Osteocyte (in vitro differentiated cells): ENCODE data around the gene GTPBP10. TPM values are rescaled to one million over a fixed set of nuclear protein-coding genes. Genes with fewer than 3 reads are reported as not detected.

Experiments used
- DNase-seq: peaks from one replicate; pipeline ENCODE4 v3.0.0; 2021; ENCODE audit warnings: mixed read lengths; ENCODE audit not compliant: unreplicated experiment; ENCODE audit errors: extremely low spot score
- H3K27ac Mint-ChIP-seq: one replicate; pipeline ENCODE4 v1.8.0; 2021; ENCODE audit warnings: mild to moderate bottlenecking, mixed read lengths; ENCODE audit not compliant: unreplicated experiment
- H3K27me3 Mint-ChIP-seq: one replicate; pipeline ENCODE4 v1.8.0; 2021; ENCODE audit warnings: mixed read lengths; ENCODE audit not compliant: unreplicated experiment
- H3K36me3 Mint-ChIP-seq: one replicate; pipeline ENCODE4 v1.8.0; 2021; ENCODE audit warnings: mixed read lengths; ENCODE audit not compliant: unreplicated experiment
- H3K4me1 Mint-ChIP-seq: one replicate; pipeline ENCODE4 v1.8.0; 2021; ENCODE audit warnings: mixed read lengths; ENCODE audit not compliant: unreplicated experiment
- H3K4me3 Mint-ChIP-seq: one replicate; pipeline ENCODE4 v1.8.0; 2021; ENCODE audit warnings: mild to moderate bottlenecking, moderate library complexity, mixed read lengths; ENCODE audit not compliant: unreplicated experiment
- H3K9me3 Mint-ChIP-seq: one replicate; pipeline ENCODE4 v1.8.0; 2021; ENCODE audit warnings: mixed read lengths; ENCODE audit not compliant: unreplicated experiment
- CTCF ChIP-seq: fragments of 200-600 bp; sonication (generic); IDR thresholded peaks from 2 replicates; pipeline ENCODE4 v1.5.0; 2021; ENCODE audit warnings: antibody characterized with exemption, mild to moderate bottlenecking, moderate library complexity
- total RNA-seq: library from RNA; stranded (reverse); gene quantifications from 2 replicates; pipeline ENCODE4 v1.2.1, GENCODE V29; 2021

Gene GTPBP10
- total RNA-seq, 1 donor from 2014 or later: 19.5 TPM

DNA sequence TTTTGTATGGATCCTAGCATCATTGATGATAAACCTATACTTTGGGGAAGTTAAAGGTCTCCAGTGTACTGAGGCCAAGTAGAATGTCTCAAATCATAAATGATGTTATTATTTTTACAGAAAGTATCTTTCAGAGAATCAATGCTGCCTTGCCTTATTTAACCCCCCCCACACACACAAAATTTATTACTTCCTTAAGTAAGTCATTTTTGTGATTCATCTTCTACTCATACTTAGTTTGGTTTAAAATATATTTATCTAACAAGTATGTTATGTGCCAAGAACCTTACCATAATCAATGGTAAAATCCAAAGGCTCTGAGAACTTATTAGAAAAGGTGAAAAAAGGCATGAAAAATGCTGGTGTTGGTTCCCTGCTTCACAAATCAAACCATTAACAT, 37.9 kb downstream of the GTPBP10 start:
- no peak for TF ChIP-seq CTCF
- Mint-ChIP-seq H3K9me3 (peaks cover 16% of the 10 kb centered on the region), H3K27ac (no peak overlapping the region), H3K36me3 (peaks cover 57% of the 10 kb centered on the region), H3K27me3 (no peaks in the 10 kb centered on the region), H3K4me1 (peaks cover 19% of the 10 kb centered on the region), H3K4me3 (no peak overlapping the region)
- no peak for DNase-seq

- H3K27me3 Mint-ChIP-seq: no peaks in the 10 kb centered on the region
- peaks cover 32% of the 10 kb centered on the region for H3K36me3 Mint-ChIP-seq
- no peak for DNase-seq
- H3K4me1 Mint-ChIP-seq: peaks cover 19% of the 10 kb centered on the region
- no peak for TF ChIP-seq CTCF
- H3K27ac Mint-ChIP-seq: no peak overlapping the region
- H3K9me3 Mint-ChIP-seq: no peaks in the 10 kb centered on the region
- no peak overlapping the region for H3K4me3 Mint-ChIP-seq
Observed at GRCh38 chr7:90387470-90388240, 41.1 kb downstream of the GTPBP10 start.

- Mint-ChIP-seq H3K9me3 (peaks cover 15% of the 10 kb centered on the region), H3K27me3 (no peaks in the 10 kb centered on the region), H3K4me3 (no peak overlapping the region), H3K4me1 (no peaks in the 10 kb centered on the region), H3K27ac (no peak overlapping the region), H3K36me3 (peaks cover 15% of the 10 kb centered on the region)
- no peak for DNase-seq
- TF ChIP-seq CTCF: no peak
Observed at GRCh38 chr7:90390926-90391325, 44.4 kb downstream of the GTPBP10 start.

GRCh38 chr7:90391488-90391887, 45.0 kb downstream of the GTPBP10 start:
- Mint-ChIP-seq H3K27ac (no peak overlapping the region), H3K9me3 (peaks cover 16% of the 10 kb centered on the region), H3K4me3 (no peak overlapping the region), H3K27me3 (no peaks in the 10 kb centered on the region), H3K4me1 (no peaks in the 10 kb centered on the region), H3K36me3 (peaks cover 11% of the 10 kb centered on the region)
- no peak for TF ChIP-seq CTCF
- DNase-seq: no peak

DNA sequence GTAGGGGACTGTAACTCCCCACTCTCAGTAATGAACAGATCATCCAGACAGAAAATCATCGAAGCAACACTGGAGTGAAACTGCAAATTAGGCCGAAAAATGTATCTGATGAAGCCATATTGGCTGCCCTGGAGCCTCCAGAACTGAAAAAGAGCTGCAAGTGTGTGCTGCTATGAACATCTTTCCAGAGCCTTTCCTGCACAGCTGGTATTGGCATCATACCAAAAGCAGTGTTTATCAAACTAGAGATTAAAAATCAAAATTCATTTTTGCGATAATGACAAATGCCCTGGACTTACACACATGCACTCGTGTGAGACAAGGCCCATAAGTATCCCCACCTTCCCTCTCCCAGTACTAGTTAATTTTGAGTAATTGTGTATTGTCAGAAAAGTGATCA, 49.9 kb downstream of the GTPBP10 start:
- no peak overlapping the region for H3K27ac Mint-ChIP-seq
- no peaks in the 10 kb centered on the region for H3K4me1 Mint-ChIP-seq
- no peak overlapping the region for H3K4me3 Mint-ChIP-seq
- peaks cover 4% of the 10 kb centered on the region for H3K36me3 Mint-ChIP-seq
- TF ChIP-seq CTCF: no peak
- DNase-seq: no peak
- peaks cover 31% of the 10 kb centered on the region for H3K9me3 Mint-ChIP-seq
- peaks cover 19% of the 10 kb centered on the region for H3K27me3 Mint-ChIP-seq
